ENCODE results near the gene AHDC1. TPM values are rescaled to one million over a fixed set of nuclear protein-coding genes. Genes with fewer than 3 reads are reported as not detected.
A peak's percentile ranks its signal among the peaks of the same experiment; 100 is the strongest.

AHDC1 gene
- total RNA-seq, 1 donor from 2014 or later = 33.9 TPM

DNA sequence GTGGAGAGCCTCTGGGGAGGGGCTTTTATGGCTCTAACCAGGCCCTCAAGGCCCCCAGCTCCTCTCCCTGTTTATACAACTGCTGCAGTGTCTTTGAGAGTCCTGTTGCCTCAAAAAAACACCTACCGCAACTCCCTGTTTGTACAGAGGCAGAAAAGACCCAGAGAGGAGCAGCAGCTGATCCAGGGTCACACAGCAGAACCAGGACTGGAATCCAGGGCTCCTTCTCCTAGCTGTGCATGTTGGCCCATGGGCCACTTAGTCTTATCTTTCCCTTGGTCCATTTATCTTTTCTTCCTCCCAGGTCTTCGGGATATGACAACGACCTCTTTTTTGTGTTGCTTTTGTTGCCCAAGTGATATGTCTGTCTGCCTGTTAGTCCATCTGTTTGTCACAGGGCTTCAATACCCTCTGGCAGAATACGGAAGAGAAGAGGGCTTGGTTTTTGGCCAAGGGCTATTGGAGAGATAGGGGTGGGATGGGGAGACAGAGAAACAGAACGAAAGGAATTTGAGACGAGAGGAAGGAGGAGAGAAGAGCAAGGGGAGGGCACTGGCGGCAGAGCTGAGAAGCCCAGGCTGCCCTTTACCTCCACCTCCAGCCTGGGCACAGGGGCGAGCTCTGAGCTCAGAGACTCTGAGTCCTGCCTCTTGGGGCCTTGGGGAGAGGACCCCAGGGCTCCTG is 80.5 kb downstream of the AHDC1 start:
- no peaks in the 10 kb centered on the region for H3K9me3 Mint-ChIP-seq
- intact Hi-C loops (cut with micrococcal nuclease) = loop anchor here (1.0 to 2.0 kb wide), 5 partner anchors 33 to 140 kb away; partner anchors contain the start of genes AHDC1 and WASF2
- no peak for DNase-seq (ENCODE audit: low spot score)
- H3K4me1 Mint-ChIP-seq (ENCODE audit: low read depth) = peaks cover 74% of the 10 kb centered on the region
- H3K36me3 Mint-ChIP-seq (ENCODE audit: low read depth) = no peaks in the 10 kb centered on the region
- H3K27ac Mint-ChIP-seq = peak overlapping the region; percentile 97
- H3K27me3 Mint-ChIP-seq (ENCODE audit: insufficient read depth) = no peaks in the 10 kb centered on the region
- H3K4me3 Mint-ChIP-seq = peak overlapping the region; percentile 90

DNA sequence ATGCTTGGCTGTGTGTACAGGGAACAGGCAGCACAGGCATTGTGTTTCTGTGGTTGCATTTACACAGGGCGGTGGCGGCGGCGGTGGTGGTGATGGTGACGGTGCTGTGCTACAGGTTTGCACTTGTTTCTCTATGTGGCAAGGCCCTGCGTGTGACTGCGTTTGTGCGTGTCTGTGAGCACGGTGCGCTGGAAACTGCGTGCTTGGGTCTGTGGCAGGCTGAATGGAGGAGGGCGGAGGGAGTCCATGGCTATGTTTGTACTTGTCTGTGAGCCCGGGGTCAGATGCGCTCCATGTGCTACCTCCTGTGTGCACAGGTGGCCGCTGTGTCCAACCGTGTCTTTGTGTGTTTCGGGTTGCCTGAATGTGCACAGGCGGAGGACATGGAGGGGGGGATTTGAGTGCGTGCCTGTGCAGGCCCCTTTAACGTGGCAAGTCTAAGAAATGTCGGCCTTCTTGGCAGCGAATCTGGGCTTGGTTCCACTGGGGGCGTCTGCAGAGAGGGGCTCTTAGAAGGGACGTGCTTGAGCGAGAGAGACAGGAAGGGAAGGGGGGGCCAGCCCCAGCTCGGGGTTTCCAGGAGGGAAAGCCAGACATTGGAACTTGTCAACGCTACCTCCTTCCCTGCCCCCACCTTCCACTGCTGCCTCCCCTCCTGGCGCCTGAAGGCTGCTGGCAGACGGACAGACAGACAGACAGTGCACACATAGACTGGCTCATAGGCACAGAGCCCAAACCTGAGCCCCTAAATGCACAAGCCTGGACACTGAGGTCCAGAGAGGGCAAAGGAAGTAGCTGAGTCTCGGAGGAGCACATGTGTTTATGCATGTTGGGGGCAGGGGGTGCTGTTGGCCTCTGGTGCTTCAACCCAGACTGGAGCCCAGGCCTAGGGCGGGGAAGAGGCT is 81.3 kb downstream of the AHDC1 start:
- Mint-ChIP-seq H3K9me3 (no peaks in the 10 kb centered on the region), H3K36me3 (ENCODE audit: low read depth) (no peaks in the 10 kb centered on the region), H3K27ac (peak overlapping the region; percentile 97), H3K4me1 (ENCODE audit: low read depth) (peaks cover 79% of the 10 kb centered on the region), H3K27me3 (ENCODE audit: insufficient read depth) (no peaks in the 10 kb centered on the region), H3K4me3 (peak overlapping the region; percentile 90)
- DNase-seq (ENCODE audit: low spot score) = peak; percentile 59
- intact Hi-C loops (cut with micrococcal nuclease) = loop anchor here (1.0 to 2.0 kb wide), 6 partner anchors 32 to 141 kb away; partner anchors contain the start of genes AHDC1 and WASF2

DNA sequence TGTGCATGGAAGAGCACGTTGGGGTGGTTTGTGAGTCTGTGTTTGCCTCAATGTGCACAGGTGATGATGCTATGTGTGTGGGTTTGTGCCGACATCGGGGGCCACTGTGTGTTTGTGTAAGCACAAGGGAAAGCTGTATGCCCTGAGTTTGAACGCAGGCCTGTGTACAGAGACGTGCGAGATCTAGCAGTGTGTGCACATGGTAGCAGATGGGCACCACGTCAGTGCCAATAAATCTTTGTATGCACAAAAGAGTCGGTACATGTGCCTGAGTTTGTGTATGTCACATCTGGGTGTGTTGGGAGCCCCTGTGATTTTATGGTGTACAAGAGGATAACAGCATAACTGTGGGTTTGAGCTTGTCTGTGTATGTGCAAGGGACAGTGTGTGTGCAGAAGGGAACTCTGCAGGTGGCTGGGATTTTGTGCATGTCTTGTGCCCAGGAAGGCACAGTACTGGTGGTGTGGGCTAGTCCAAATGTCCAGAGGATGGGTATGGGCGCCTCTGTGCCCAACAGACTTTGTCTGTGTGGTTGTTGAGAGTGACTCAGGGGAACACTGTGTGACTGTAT is 82.0 kb downstream of the AHDC1 start:
- intact Hi-C loops (cut with micrococcal nuclease) = loop anchor here (1.0 to 2.0 kb wide), 2 partner anchors 34 to 77 kb away; no protein-coding TSS in a partner anchor
- H3K27me3 Mint-ChIP-seq (ENCODE audit: insufficient read depth) = no peaks in the 10 kb centered on the region
- no peak for DNase-seq (ENCODE audit: low spot score)
- H3K36me3 Mint-ChIP-seq (ENCODE audit: low read depth) = no peaks in the 10 kb centered on the region
- H3K9me3 Mint-ChIP-seq = no peaks in the 10 kb centered on the region
- H3K27ac Mint-ChIP-seq = peak overlapping the region; percentile 97
- peak overlapping the region; percentile 90 for H3K4me3 Mint-ChIP-seq
- peaks cover 84% of the 10 kb centered on the region for H3K4me1 Mint-ChIP-seq (ENCODE audit: low read depth)

DNA sequence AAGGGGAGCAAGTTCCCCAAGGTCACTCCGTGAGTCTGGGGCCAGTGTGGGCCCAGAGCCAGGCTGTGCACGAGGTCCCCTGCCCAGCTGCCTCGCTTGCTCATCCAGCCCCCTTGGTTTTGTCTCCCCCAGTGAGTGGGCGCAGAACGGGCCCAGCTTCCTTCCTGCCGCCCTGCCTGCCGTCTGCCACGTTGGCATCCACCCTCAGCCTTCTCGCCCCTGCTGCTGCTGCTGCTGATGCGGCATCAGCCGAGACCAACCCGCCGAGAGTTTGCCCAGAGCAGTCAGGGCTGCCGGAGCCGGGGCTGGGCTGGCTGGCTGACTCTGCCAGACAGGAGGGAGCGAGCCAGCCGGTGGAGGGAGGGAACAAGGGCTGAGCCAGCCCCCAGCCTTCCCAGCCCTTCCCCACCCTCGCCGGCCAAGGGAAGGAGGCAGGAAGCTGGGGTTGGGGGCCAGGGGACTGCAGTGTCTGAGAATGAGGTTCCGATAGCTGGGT is 82.6 kb downstream of the AHDC1 start:
- H3K4me3 Mint-ChIP-seq = peak overlapping the region; percentile 90
- intact Hi-C loops (cut with micrococcal nuclease) = no loop called here
- H3K27ac Mint-ChIP-seq = peak overlapping the region; percentile 97
- H3K4me1 Mint-ChIP-seq (ENCODE audit: low read depth) = peaks cover 79% of the 10 kb centered on the region
- H3K27me3 Mint-ChIP-seq (ENCODE audit: insufficient read depth) = no peaks in the 10 kb centered on the region
- no peaks in the 10 kb centered on the region for H3K9me3 Mint-ChIP-seq
- no peak for DNase-seq (ENCODE audit: low spot score)
- H3K36me3 Mint-ChIP-seq (ENCODE audit: low read depth) = no peaks in the 10 kb centered on the region

DNA sequence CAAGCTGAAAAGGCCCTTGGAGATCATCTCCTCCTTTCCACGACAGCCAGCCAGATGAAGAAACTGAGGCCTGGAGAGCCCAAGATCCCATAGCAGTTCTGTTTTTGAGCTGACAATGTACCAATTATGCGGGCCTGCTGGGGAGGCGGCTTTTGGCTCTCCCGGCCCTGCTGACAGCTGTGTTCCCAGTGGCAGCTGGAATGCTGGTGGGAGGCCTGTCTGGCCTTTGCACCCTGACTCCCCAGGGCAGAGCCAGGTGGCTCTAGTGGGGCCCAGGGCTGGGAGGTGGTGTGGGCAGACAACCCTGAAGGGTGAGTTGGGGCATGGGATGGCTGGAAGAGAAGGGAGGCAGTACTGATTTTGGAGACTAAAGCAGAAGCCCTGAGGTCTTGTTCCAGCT is 83.3 kb downstream of the AHDC1 start:
- Mint-ChIP-seq H3K36me3 (ENCODE audit: low read depth) (no peaks in the 10 kb centered on the region), H3K4me1 (ENCODE audit: low read depth) (peaks cover 71% of the 10 kb centered on the region), H3K9me3 (no peaks in the 10 kb centered on the region), H3K4me3 (peak overlapping the region; percentile 40), H3K27ac (peak overlapping the region; percentile 66), H3K27me3 (ENCODE audit: insufficient read depth) (no peaks in the 10 kb centered on the region)
- intact Hi-C loops (cut with micrococcal nuclease) = no loop called here
- no peak for DNase-seq (ENCODE audit: low spot score)

DNA sequence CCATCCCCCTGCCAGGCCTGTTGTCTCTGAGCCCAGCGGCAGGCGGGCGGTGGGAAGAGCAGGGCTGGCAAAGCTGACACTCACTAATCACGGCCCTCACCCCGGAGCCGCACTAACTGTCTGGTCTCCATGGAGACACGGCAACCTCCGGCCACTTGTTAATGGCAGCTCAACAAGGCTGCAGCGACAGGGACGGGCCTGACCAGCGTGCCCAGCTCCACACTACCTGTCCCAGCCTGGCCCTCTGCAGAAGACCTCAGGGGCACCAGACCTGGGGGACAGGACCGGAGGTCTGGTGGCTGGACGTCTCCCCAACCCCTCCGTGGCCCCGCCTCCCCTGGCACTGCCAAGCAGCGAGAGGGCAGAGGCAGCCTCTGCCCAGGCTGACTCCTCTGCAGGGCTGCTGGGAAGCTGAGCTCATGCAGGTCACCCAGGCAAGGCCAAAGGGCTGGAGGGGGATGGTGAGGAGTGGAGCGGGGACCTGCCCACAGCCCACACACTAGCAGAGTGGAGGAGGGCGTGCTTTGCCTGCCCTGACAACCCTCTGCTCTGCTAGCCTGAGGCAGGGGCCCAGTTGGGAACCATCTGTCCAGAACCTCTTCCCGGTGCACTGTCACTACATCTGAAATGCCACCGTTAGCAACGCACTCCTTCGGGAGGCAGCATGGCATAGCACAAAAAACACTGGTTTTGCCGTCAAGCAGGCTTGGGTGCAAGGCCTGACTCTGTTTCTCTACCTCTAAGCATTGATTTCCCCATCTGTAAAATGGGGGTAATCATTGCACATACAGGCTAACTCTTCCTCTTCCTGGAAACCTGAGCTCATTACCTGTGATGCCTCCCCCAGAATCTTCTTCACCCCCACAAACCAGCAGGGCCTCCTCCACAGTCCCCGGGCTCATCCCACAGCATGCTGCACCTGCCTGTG is 84.3 kb downstream of the AHDC1 start:
- H3K27ac Mint-ChIP-seq = no peak overlapping the region
- H3K4me3 Mint-ChIP-seq = no peak overlapping the region
- H3K36me3 Mint-ChIP-seq (ENCODE audit: low read depth) = no peaks in the 10 kb centered on the region
- peaks cover 62% of the 10 kb centered on the region for H3K4me1 Mint-ChIP-seq (ENCODE audit: low read depth)
- no peaks in the 10 kb centered on the region for H3K27me3 Mint-ChIP-seq (ENCODE audit: insufficient read depth)
- no peak for DNase-seq (ENCODE audit: low spot score)
- intact Hi-C loops (cut with micrococcal nuclease) = no loop called here
- no peaks in the 10 kb centered on the region for H3K9me3 Mint-ChIP-seq

DNA sequence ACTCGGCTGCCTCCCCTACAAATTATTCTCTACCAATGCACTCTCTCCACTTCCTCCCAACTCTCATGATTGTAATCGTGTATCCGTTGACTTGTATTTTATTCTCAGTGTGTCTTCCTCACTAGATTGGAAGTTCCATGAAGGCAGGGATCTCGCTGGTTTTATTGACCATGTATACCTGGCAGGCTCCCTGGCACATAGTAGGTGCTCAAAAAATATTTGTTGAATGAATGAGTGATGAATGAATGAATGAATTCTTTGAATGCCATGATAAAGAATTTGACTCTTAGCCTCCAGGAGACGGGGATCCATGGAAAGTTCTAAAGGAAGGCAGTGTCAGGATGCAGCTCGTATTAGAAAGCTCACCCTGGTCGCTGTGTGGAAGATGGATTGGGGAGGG is 85.1 kb downstream of the AHDC1 start:
- peaks cover 54% of the 10 kb centered on the region for H3K4me1 Mint-ChIP-seq (ENCODE audit: low read depth)
- intact Hi-C loops (cut with micrococcal nuclease) = no loop called here
- no peak overlapping the region for H3K27ac Mint-ChIP-seq
- no peaks in the 10 kb centered on the region for H3K36me3 Mint-ChIP-seq (ENCODE audit: low read depth)
- no peaks in the 10 kb centered on the region for H3K27me3 Mint-ChIP-seq (ENCODE audit: insufficient read depth)
- no peaks in the 10 kb centered on the region for H3K9me3 Mint-ChIP-seq
- no peak overlapping the region for H3K4me3 Mint-ChIP-seq
- no peak for DNase-seq (ENCODE audit: low spot score)

DNA sequence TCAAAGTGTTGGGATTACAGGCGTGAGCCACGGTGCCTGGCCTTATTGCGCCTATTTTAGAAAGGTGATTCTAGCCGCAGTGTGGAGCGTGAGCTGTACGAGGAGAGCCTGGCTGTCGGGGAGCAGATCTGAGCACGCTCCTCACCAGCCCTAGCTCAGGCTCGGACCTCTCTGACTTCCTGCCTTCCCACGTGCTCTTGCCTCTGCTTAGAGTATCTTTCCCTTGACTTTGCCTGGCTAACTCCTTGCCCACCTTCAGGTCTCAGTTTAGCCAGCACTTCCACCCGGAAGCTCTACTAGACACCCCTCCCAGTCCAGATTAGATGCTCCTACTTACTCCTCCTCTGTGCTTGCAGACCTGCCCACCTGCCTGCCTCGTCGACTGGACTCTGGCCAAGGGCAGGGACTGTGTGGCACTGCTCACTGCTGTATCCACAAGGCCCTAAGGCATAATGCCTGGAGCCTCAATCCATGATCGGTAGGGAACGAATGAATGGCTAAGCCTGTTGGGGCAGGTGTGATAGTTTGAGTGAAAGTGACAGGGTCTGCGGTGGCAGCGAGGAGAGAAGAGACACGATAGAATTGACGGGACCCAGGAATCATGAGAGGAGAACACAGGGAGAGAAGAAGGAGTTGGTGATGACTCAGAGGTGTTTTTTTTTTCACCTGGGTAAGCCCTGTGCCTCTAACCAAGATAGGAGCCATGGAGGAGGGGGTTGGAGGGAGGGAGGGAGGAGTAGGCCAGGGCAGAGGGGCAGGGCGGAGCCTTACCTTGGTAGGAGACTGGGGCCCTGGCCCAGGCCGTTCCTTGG is 85.8 kb downstream of the AHDC1 start:
- DNase-seq (ENCODE audit: low spot score) = no peak
- H3K4me3 Mint-ChIP-seq = no peak overlapping the region
- H3K4me1 Mint-ChIP-seq (ENCODE audit: low read depth) = peaks cover 47% of the 10 kb centered on the region
- H3K27ac Mint-ChIP-seq = no peak overlapping the region
- no peaks in the 10 kb centered on the region for H3K9me3 Mint-ChIP-seq
- H3K27me3 Mint-ChIP-seq (ENCODE audit: insufficient read depth) = no peaks in the 10 kb centered on the region
- no peaks in the 10 kb centered on the region for H3K36me3 Mint-ChIP-seq (ENCODE audit: low read depth)
- intact Hi-C loops (cut with micrococcal nuclease) = no loop called here

DNA sequence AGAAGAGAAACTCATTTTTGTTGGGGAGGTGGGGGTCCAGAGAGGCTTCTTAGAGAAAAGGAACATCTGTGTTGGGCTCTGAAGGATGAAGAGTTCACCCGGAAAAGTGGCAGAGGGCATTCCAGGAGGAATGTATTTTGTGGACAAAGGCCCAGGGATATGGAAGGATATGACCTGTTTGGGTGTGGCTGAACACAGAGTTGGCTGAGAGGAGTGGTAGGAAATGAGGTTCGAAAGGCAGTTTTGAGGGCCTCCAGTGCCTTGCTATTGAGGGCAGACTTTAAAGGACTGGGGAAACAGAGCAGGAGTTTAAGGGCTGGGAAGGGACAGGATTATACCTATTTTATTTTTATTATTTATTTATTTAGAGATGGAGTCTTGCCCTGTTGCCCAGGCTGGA is 86.6 kb downstream of the AHDC1 start:
- intact Hi-C loops (cut with micrococcal nuclease) = no loop called here
- DNase-seq (ENCODE audit: low spot score) = no peak
- Mint-ChIP-seq H3K36me3 (ENCODE audit: low read depth) (no peaks in the 10 kb centered on the region), H3K4me1 (ENCODE audit: low read depth) (peaks cover 39% of the 10 kb centered on the region), H3K27ac (no peak overlapping the region), H3K4me3 (no peak overlapping the region), H3K9me3 (no peaks in the 10 kb centered on the region), H3K27me3 (ENCODE audit: insufficient read depth) (no peaks in the 10 kb centered on the region)

DNA sequence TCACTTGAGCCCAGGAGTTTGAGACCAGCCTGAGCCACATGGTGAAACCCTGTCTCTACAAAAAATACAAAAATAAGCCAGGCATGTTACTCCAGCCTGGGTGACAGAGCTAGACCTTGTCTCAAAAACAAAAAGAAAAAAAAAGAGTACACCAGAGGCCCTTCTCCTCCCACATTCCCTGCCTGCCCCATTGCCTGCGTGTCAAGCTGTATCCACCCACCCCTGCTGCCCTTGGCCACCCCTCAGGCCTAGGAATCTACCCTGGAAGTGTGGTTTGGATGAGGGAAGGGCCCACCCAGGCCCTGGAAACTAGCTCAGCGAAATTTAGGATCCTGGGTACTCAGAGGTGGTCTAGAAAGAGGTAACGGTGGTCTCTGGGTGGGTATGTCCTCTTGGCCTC is 88.3 kb downstream of the AHDC1 start:
- Mint-ChIP-seq H3K4me3 (no peak overlapping the region), H3K27me3 (ENCODE audit: insufficient read depth) (no peaks in the 10 kb centered on the region), H3K9me3 (no peaks in the 10 kb centered on the region), H3K4me1 (ENCODE audit: low read depth) (peaks cover 26% of the 10 kb centered on the region), H3K27ac (no peak overlapping the region), H3K36me3 (ENCODE audit: low read depth) (no peaks in the 10 kb centered on the region)
- intact Hi-C loops (cut with micrococcal nuclease) = no loop called here
- DNase-seq (ENCODE audit: low spot score) = no peak

DNA sequence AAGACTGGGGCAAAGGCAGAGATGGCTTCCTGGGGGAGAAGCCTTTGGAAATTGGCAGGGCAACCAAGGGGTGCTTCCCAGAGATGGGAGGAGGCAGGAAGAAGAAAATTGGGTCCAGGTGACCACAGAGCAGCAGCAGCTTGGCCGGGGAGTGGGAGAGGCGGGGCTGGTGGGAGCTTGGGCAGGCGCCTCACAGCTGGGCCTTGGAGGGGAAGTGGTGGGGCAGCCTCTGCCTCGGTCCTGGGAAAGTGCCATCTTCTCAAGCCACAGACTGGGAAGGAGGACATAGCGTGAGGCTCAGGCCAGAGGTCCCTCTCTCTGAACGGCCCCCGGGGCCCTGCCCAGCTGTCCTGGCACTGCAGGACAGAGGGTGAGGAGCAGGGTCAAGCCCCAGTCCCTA is 90.0 kb downstream of the AHDC1 start:
- Mint-ChIP-seq H3K4me3 (no peak overlapping the region), H3K27me3 (ENCODE audit: insufficient read depth) (no peaks in the 10 kb centered on the region), H3K36me3 (ENCODE audit: low read depth) (no peaks in the 10 kb centered on the region), H3K4me1 (ENCODE audit: low read depth) (peaks cover 18% of the 10 kb centered on the region), H3K27ac (no peak overlapping the region), H3K9me3 (no peaks in the 10 kb centered on the region)
- intact Hi-C loops (cut with micrococcal nuclease) = no loop called here
- no peak for DNase-seq (ENCODE audit: low spot score)

All from activated T-helper 1 cell treated with anti-CD3 and anti-CD28 coated beads, Interleukin-12 subunit alpha, Interleukin-12 subunit beta, Interleukin-2, Interleukin-4 antibody, amounts not matched to agents 30 ng/mL and 10 ng/mL and 1 ng/mL, durations not matched to agents 14 hours and 24 hours and 36 hours (primary cell).